A549 (cell line): ENCODE measurements around the gene CR1.

Experiments
- CHD2 ChIP-seq: fragments of 150-350 bp; IDR thresholded peaks from 2 replicates; pipeline ENCODE4 v1.6.1; 2014; ENCODE audit warnings: low read length; ENCODE audit not compliant: partially characterized antibody
- CTCF ChIP-seq: fragments of >200 bp; sonication (Bioruptor Twin); formaldehyde crosslinking; IDR thresholded peaks from 3 replicates; pipeline ENCODE4 v1.5.1; 2016
- E2F6 ChIP-seq: IDR thresholded peaks from 2 replicates; pipeline ENCODE4 v1.6.1; 2012; ENCODE audit warnings: low read depth, borderline replicate concordance
- EP300 ChIP-seq, 2 experiments: fragments of >200 bp; sonication (Bioruptor Twin); formaldehyde crosslinking; IDR thresholded peaks; 2 replicates in 1 of 2; 3 replicates in 1 of 2; pipeline ENCODE4 v1.6.1; 2016 to 2017
- ESRRA ChIP-seq: fragments of 150-350 bp; IDR thresholded peaks from 2 replicates; pipeline ENCODE4 v1.6.1; 2014; ENCODE audit warnings: mild to moderate bottlenecking, low read length, borderline replicate concordance
- GATA3 ChIP-seq: IDR thresholded peaks from 2 replicates; pipeline ENCODE4 v1.6.1; 2012; ENCODE audit warnings: borderline replicate concordance
- HMGXB4 ChIP-seq: fragments of 250-450 bp; sonication (Bioruptor Pico); IDR thresholded peaks from 2 replicates; pipeline ENCODE4 v1.5.0; 2021; ENCODE audit warnings: mild to moderate bottlenecking, moderate library complexity, borderline replicate concordance
- KDM1A ChIP-seq: fragments of 200-600 bp; sonication (generic); IDR thresholded peaks from 2 replicates; pipeline ENCODE4 v1.6.1; 2016; ENCODE audit warnings: low read depth, mild to moderate bottlenecking
- MYC ChIP-seq: IDR thresholded peaks from 2 replicates; pipeline ENCODE4 v1.6.1; 2012; ENCODE audit warnings: mild to moderate bottlenecking, inconsistent platforms, low read length, improper control_type of control experiment, borderline replicate concordance
- POLR2A ChIP-seq: IDR thresholded peaks from 2 replicates; pipeline ENCODE4 v1.6.1; 2012; ENCODE audit warnings: mild to moderate bottlenecking, low read length
- USF2 ChIP-seq: fragments of 450-650 bp; IDR thresholded peaks from 2 replicates; pipeline ENCODE4 v1.6.1; 2014; ENCODE audit warnings: antibody characterized with exemption
- ZSCAN20 ChIP-seq: fragments of 250-450 bp; sonication (Bioruptor Pico); IDR thresholded peaks from 2 replicates; pipeline ENCODE4 v1.8.0; 2022; ENCODE audit warnings: mild to moderate bottlenecking, moderate library complexity

GRCh38 chr1:207500306-207500705, 4.3 kb downstream of the CR1 start:
- TF ChIP-seq ZSCAN20 (no peak), HMGXB4 (CRISPR knock-in tag) (no peak), EP300 (IDR thresholded peaks at IDR 0.05) (no peak), ESRRA (no peak), CTCF (no peak), POLR2A (no peak), MYC (no peak), KDM1A (no peak), E2F6 (no peak), CHD2 (no peak), GATA3 (no peak), USF2 (no peak)
